Measurements from ENCODE around the gene PLCB1. TPM values are rescaled to one million over a fixed set of nuclear protein-coding genes. Genes with fewer than 3 reads are reported as not detected.

The PLCB1 gene
- total RNA-seq, 1 experiment from 2014 or later, result 11.3 TPM

DNA sequence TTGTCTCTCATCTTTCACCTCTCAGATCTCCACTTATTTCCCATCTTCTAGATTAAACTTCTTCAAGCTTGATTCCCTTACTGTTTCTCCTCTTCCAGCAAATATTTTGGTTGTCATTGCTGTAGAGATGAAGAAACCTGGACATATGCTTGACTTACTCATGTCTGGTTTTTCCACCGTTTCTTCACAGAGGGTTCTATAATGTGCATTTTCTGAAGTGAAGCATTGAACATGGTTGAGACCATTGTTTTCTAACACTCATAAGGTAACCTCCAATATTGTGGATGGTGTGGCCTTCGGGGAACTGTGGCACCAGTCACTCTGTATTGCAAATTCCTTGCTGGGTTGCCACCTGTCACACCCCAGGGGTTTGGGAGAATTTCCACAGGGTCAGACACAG is 237.2 kb downstream of the PLCB1 start (continued):
- TF ChIP-seq, protein P1, sequence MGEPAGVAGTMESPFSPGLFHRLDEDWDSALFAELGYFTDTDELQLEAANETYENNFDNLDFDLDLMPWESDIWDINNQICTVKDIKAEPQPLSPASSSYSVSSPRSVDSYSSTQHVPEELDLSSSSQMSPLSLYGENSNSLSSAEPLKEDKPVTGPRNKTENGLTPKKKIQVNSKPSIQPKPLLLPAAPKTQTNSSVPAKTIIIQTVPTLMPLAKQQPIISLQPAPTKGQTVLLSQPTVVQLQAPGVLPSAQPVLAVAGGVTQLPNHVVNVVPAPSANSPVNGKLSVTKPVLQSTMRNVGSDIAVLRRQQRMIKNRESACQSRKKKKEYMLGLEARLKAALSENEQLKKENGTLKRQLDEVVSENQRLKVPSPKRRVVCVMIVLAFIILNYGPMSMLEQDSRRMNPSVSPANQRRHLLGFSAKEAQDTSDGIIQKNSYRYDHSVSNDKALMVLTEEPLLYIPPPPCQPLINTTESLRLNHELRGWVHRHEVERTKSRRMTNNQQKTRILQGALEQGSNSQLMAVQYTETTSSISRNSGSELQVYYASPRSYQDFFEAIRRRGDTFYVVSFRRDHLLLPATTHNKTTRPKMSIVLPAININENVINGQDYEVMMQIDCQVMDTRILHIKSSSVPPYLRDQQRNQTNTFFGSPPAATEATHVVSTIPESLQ (CRISPR knock-in tag; IDR thresholded peaks at IDR 0.05), result no peak
- TF ChIP-seq SP1 (CRISPR knock-in tag; conservative IDR thresholded peaks at IDR 0.05) (no peak), CREB1 (CRISPR knock-in tag; IDR thresholded peaks at IDR 0.05) (no peak), EMX1 (CRISPR knock-in tag; IDR thresholded peaks at IDR 0.05) (no peak), NFATC4 (CRISPR knock-in tag; IDR thresholded peaks at IDR 0.05) (no peak)
- TF ChIP-seq, protein P2, sequence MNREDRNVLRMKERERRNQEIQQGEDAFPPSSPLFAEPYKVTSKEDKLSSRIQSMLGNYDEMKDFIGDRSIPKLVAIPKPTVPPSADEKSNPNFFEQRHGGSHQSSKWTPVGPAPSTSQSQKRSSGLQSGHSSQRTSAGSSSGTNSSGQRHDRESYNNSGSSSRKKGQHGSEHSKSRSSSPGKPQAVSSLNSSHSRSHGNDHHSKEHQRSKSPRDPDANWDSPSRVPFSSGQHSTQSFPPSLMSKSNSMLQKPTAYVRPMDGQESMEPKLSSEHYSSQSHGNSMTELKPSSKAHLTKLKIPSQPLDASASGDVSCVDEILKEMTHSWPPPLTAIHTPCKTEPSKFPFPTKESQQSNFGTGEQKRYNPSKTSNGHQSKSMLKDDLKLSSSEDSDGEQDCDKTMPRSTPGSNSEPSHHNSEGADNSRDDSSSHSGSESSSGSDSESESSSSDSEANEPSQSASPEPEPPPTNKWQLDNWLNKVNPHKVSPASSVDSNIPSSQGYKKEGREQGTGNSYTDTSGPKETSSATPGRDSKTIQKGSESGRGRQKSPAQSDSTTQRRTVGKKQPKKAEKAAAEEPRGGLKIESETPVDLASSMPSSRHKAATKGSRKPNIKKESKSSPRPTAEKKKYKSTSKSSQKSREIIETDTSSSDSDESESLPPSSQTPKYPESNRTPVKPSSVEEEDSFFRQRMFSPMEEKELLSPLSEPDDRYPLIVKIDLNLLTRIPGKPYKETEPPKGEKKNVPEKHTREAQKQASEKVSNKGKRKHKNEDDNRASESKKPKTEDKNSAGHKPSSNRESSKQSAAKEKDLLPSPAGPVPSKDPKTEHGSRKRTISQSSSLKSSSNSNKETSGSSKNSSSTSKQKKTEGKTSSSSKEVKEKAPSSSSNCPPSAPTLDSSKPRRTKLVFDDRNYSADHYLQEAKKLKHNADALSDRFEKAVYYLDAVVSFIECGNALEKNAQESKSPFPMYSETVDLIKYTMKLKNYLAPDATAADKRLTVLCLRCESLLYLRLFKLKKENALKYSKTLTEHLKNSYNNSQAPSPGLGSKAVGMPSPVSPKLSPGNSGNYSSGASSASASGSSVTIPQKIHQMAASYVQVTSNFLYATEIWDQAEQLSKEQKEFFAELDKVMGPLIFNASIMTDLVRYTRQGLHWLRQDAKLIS (CRISPR knock-in tag; IDR thresholded peaks at IDR 0.05; ENCODE audit: borderline replicate concordance), result no peak
- TF ChIP-seq, protein P3, sequence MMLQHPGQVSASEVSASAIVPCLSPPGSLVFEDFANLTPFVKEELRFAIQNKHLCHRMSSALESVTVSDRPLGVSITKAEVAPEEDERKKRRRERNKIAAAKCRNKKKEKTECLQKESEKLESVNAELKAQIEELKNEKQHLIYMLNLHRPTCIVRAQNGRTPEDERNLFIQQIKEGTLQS (CRISPR knock-in tag; conservative IDR thresholded peaks at IDR 0.05), result no peak
- TF ChIP-seq, protein P4, sequence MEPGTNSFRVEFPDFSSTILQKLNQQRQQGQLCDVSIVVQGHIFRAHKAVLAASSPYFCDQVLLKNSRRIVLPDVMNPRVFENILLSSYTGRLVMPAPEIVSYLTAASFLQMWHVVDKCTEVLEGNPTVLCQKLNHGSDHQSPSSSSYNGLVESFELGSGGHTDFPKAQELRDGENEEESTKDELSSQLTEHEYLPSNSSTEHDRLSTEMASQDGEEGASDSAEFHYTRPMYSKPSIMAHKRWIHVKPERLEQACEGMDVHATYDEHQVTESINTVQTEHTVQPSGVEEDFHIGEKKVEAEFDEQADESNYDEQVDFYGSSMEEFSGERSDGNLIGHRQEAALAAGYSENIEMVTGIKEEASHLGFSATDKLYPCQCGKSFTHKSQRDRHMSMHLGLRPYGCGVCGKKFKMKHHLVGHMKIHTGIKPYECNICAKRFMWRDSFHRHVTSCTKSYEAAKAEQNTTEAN (CRISPR knock-in tag; IDR thresholded peaks at IDR 0.05), result no peak
- TF ChIP-seq, protein P5, sequence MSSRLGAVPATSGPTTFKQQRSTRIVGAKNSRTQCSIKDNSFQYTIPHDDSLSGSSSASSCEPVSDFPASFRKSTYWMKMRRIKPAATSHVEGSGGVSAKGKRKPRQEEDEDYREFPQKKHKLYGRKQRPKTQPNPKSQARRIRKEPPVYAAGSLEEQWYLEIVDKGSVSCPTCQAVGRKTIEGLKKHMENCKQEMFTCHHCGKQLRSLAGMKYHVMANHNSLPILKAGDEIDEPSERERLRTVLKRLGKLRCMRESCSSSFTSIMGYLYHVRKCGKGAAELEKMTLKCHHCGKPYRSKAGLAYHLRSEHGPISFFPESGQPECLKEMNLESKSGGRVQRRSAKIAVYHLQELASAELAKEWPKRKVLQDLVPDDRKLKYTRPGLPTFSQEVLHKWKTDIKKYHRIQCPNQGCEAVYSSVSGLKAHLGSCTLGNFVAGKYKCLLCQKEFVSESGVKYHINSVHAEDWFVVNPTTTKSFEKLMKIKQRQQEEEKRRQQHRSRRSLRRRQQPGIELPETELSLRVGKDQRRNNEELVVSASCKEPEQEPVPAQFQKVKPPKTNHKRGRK (CRISPR knock-in tag; IDR thresholded peaks at IDR 0.05; ENCODE audit: borderline replicate concordance), result no peak

DNA sequence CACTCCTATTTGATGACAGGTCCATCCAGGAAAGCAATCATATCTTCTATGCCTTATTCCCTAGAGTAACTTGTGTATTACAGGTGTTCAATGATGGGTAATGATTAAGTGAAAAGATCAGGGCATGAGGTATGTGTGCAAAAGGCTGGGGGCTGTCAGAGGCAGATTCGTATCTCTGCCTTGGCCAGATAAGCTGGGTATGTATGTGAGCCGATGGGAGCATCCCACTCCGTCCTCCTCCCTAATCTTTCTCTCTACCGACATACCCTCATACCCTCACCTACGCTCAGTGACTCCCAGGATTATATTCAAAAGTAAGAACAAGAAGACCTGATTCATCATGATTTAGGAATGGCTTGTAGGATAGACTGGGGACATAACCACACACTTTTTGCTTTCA is 238.7 kb downstream of the PLCB1 start:
- Mint-ChIP-seq H3K36me3 (no peaks in the 10 kb centered on the region), H3K9me3 (no peaks in the 10 kb centered on the region), H3K4me1 (peaks cover 7% of the 10 kb centered on the region; the same call in 1 of the 2 replicates), H3K27me3 (ENCODE audit: low read depth) (no peaks in the 10 kb centered on the region), H3K27ac (no peak overlapping the region), H3K4me3 (no peak overlapping the region)
- CTCF ChIA-PET, result no interaction called here
- POLR2A ChIA-PET, result interaction anchor here (0.6 kb wide), 1 partner anchor 61 kb away, joined by 3 read pairs; no protein-coding TSS in a partner anchor
- ATAC-seq, result no peak
- TF ChIP-seq FOXK1 (CRISPR knock-in tag; IDR thresholded peaks at IDR 0.05) (no peak), NFYB (CRISPR knock-in tag; conservative IDR thresholded peaks at IDR 0.05; ENCODE audit: low read depth) (no peak)
- DNase-seq (ENCODE audit: low spot score), result no peak

DNA sequence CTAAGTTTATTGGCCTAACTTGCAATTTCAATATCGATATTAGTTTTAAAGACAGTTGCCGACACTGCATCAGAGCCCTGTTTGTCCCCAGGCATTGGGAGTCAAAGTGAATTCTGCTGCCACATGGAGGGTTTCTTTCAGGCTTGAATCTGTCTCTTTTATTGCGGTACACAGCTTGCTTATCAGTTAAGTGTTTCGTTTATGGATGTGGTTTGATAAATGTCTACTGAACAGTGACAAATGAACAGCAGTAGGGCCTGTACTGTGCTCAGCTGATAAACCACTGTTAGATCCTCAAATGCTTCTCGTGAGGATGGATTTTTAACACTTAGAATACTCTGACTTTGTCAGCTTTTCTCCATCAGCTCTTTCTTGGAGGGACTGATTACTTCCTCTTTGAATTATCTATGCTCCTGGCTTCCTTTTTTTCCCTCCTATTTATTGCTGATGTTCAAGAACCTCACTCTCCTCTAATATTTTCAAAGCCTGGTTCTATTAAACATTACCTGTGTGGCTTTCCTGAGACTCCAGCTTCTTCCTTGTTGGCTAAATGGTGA is 240.8 kb downstream of the PLCB1 start:
- POLR2A ChIA-PET, result no interaction called here
- H3K4me3 Mint-ChIP-seq, result no peak overlapping the region
- no peak overlapping the region for H3K27ac Mint-ChIP-seq
- ATAC-seq (no peak), DNase-seq (ENCODE audit: low spot score) (no peak)
- H3K4me1 Mint-ChIP-seq, result peaks cover 7% of the 10 kb centered on the region; the same call in 1 of the 2 replicates
- no peaks in the 10 kb centered on the region for H3K27me3 Mint-ChIP-seq (ENCODE audit: low read depth)
- no peaks in the 10 kb centered on the region for H3K36me3 Mint-ChIP-seq
- CTCF ChIA-PET, result interaction anchor here (1.5 kb wide), 1 partner anchor 241 kb away, joined by 9 read pairs; the partner anchor contains the start of gene PLCB1
- H3K9me3 Mint-ChIP-seq, result no peaks in the 10 kb centered on the region
- no peak for TF ChIP-seq IRF2 (CRISPR knock-in tag; IDR thresholded peaks at IDR 0.05; ENCODE audit: borderline replicate concordance, low read depth)
- TF ChIP-seq NFYB (CRISPR knock-in tag; conservative IDR thresholded peaks at IDR 0.05; ENCODE audit: low read depth), result no peak
- no peak for TF ChIP-seq ATF1 (CRISPR knock-in tag; IDR thresholded peaks at IDR 0.05)
- TF ChIP-seq, protein P3 (CRISPR knock-in tag; conservative IDR thresholded peaks at IDR 0.05), result no peak
- no peak for TF ChIP-seq SMAD4 (CRISPR knock-in tag; IDR thresholded peaks at IDR 0.05)
- TF ChIP-seq, protein P6, sequence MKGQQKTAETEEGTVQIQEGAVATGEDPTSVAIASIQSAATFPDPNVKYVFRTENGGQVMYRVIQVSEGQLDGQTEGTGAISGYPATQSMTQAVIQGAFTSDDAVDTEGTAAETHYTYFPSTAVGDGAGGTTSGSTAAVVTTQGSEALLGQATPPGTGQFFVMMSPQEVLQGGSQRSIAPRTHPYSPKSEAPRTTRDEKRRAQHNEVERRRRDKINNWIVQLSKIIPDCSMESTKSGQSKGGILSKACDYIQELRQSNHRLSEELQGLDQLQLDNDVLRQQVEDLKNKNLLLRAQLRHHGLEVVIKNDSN (CRISPR knock-in tag; IDR thresholded peaks at IDR 0.05), result no peak
- no peak for TF ChIP-seq NR3C1 (CRISPR knock-in tag; conservative IDR thresholded peaks at IDR 0.05; ENCODE audit: low read depth)
- TF ChIP-seq, protein P7, sequence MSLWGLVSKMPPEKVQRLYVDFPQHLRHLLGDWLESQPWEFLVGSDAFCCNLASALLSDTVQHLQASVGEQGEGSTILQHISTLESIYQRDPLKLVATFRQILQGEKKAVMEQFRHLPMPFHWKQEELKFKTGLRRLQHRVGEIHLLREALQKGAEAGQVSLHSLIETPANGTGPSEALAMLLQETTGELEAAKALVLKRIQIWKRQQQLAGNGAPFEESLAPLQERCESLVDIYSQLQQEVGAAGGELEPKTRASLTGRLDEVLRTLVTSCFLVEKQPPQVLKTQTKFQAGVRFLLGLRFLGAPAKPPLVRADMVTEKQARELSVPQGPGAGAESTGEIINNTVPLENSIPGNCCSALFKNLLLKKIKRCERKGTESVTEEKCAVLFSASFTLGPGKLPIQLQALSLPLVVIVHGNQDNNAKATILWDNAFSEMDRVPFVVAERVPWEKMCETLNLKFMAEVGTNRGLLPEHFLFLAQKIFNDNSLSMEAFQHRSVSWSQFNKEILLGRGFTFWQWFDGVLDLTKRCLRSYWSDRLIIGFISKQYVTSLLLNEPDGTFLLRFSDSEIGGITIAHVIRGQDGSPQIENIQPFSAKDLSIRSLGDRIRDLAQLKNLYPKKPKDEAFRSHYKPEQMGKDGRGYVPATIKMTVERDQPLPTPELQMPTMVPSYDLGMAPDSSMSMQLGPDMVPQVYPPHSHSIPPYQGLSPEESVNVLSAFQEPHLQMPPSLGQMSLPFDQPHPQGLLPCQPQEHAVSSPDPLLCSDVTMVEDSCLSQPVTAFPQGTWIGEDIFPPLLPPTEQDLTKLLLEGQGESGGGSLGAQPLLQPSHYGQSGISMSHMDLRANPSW (CRISPR knock-in tag; conservative IDR thresholded peaks at IDR 0.05; ENCODE audit: low read depth), result no peak

Measured in WTC11 (cell line).